ENCODE measurements around the gene OPCML.

Gene OPCML

GRCh38 chr11:133215596-133216230 is 316.6 kb downstream of the OPCML start:
- Histone ChIP-seq H3K9ac (ENCODE audit: low read length) (no peak overlapping the region), H3K36me3 (ENCODE audit: control insufficient read depth, insufficient read depth, low read length) (no peaks in the 10 kb centered on the region), H3K27ac (ENCODE audit: low read depth, low read length) (no peak overlapping the region), H3K27me3 (ENCODE audit: control insufficient read depth, insufficient read depth, low read length) (no peaks in the 10 kb centered on the region), H3K4me1 (ENCODE audit: control insufficient read depth, insufficient read depth, low read length) (no peaks in the 10 kb centered on the region), H3K9me3 (ENCODE audit: control insufficient read depth, insufficient read depth, low read depth, low read length) (no peaks in the 10 kb centered on the region), H3K4me3 (ENCODE audit: low read depth, low read length) (no peak overlapping the region)

- H3K27me3 ChIP-seq (ENCODE audit: control insufficient read depth, insufficient read depth, low read length), result no peaks in the 10 kb centered on the region
- H3K36me3 ChIP-seq (ENCODE audit: control insufficient read depth, insufficient read depth, low read length), result no peaks in the 10 kb centered on the region
- no peak overlapping the region for H3K4me3 ChIP-seq (ENCODE audit: low read depth, low read length)
- no peak overlapping the region for H3K9ac ChIP-seq (ENCODE audit: low read length)
- H3K4me1 ChIP-seq (ENCODE audit: control insufficient read depth, insufficient read depth, low read length), result no peaks in the 10 kb centered on the region
- no peak overlapping the region for H3K27ac ChIP-seq (ENCODE audit: low read depth, low read length)
- no peaks in the 10 kb centered on the region for H3K9me3 ChIP-seq (ENCODE audit: control insufficient read depth, insufficient read depth, low read depth, low read length)
Observed at GRCh38 chr11:133214646-133215045, 317.7 kb downstream of the OPCML start.

- H3K4me3 ChIP-seq (ENCODE audit: low read depth, low read length), result no peak overlapping the region
- H3K27me3 ChIP-seq (ENCODE audit: control insufficient read depth, insufficient read depth, low read length), result no peaks in the 10 kb centered on the region
- H3K9me3 ChIP-seq (ENCODE audit: control insufficient read depth, insufficient read depth, low read depth, low read length), result no peaks in the 10 kb centered on the region
- no peak overlapping the region for H3K27ac ChIP-seq (ENCODE audit: low read depth, low read length)
- no peaks in the 10 kb centered on the region for H3K4me1 ChIP-seq (ENCODE audit: control insufficient read depth, insufficient read depth, low read length)
- H3K36me3 ChIP-seq (ENCODE audit: control insufficient read depth, insufficient read depth, low read length), result no peaks in the 10 kb centered on the region
- H3K9ac ChIP-seq (ENCODE audit: low read length), result no peak overlapping the region
Observed at GRCh38 chr11:133212201-133212600, 320.1 kb downstream of the OPCML start.

- no peaks in the 10 kb centered on the region for H3K4me1 ChIP-seq (ENCODE audit: control insufficient read depth, insufficient read depth, low read length)
- H3K9ac ChIP-seq (ENCODE audit: low read length), result no peak overlapping the region
- no peaks in the 10 kb centered on the region for H3K36me3 ChIP-seq (ENCODE audit: control insufficient read depth, insufficient read depth, low read length)
- H3K27ac ChIP-seq (ENCODE audit: low read depth, low read length), result no peak overlapping the region
- H3K9me3 ChIP-seq (ENCODE audit: control insufficient read depth, insufficient read depth, low read depth, low read length), result no peaks in the 10 kb centered on the region
- no peaks in the 10 kb centered on the region for H3K27me3 ChIP-seq (ENCODE audit: control insufficient read depth, insufficient read depth, low read length)
- H3K4me3 ChIP-seq (ENCODE audit: low read depth, low read length), result no peak overlapping the region
Observed at GRCh38 chr11:133207995-133208394, 324.3 kb downstream of the OPCML start.

GRCh38 chr11:133206313-133207005 is 325.8 kb downstream of the OPCML start:
- H3K27me3 ChIP-seq (ENCODE audit: control insufficient read depth, insufficient read depth, low read length), result no peaks in the 10 kb centered on the region
- H3K4me3 ChIP-seq (ENCODE audit: low read depth, low read length), result no peak overlapping the region
- H3K27ac ChIP-seq (ENCODE audit: low read depth, low read length), result no peak overlapping the region
- H3K9ac ChIP-seq (ENCODE audit: low read length), result no peak overlapping the region
- no peaks in the 10 kb centered on the region for H3K36me3 ChIP-seq (ENCODE audit: control insufficient read depth, insufficient read depth, low read length)
- no peaks in the 10 kb centered on the region for H3K4me1 ChIP-seq (ENCODE audit: control insufficient read depth, insufficient read depth, low read length)
- no peaks in the 10 kb centered on the region for H3K9me3 ChIP-seq (ENCODE audit: control insufficient read depth, insufficient read depth, low read depth, low read length)

- Histone ChIP-seq H3K9ac (ENCODE audit: low read length) (no peak overlapping the region), H3K4me3 (ENCODE audit: low read depth, low read length) (no peak overlapping the region), H3K27me3 (ENCODE audit: control insufficient read depth, insufficient read depth, low read length) (no peaks in the 10 kb centered on the region), H3K36me3 (ENCODE audit: control insufficient read depth, insufficient read depth, low read length) (no peaks in the 10 kb centered on the region), H3K27ac (ENCODE audit: low read depth, low read length) (no peak overlapping the region), H3K9me3 (ENCODE audit: control insufficient read depth, insufficient read depth, low read depth, low read length) (no peaks in the 10 kb centered on the region), H3K4me1 (ENCODE audit: control insufficient read depth, insufficient read depth, low read length) (no peaks in the 10 kb centered on the region)
Observed at GRCh38 chr11:133204158-133204557, 328.1 kb downstream of the OPCML start.

GRCh38 chr11:133202816-133203215 is 329.5 kb downstream of the OPCML start:
- Histone ChIP-seq H3K9ac (ENCODE audit: low read length) (no peak overlapping the region), H3K27me3 (ENCODE audit: control insufficient read depth, insufficient read depth, low read length) (no peaks in the 10 kb centered on the region), H3K9me3 (ENCODE audit: control insufficient read depth, insufficient read depth, low read depth, low read length) (no peaks in the 10 kb centered on the region), H3K27ac (ENCODE audit: low read depth, low read length) (no peak overlapping the region), H3K36me3 (ENCODE audit: control insufficient read depth, insufficient read depth, low read length) (no peaks in the 10 kb centered on the region), H3K4me3 (ENCODE audit: low read depth, low read length) (no peak overlapping the region), H3K4me1 (ENCODE audit: control insufficient read depth, insufficient read depth, low read length) (no peaks in the 10 kb centered on the region)

- no peaks in the 10 kb centered on the region for H3K9me3 ChIP-seq (ENCODE audit: control insufficient read depth, insufficient read depth, low read depth, low read length)
- H3K9ac ChIP-seq (ENCODE audit: low read length), result no peak overlapping the region
- H3K27ac ChIP-seq (ENCODE audit: low read depth, low read length), result no peak overlapping the region
- H3K4me1 ChIP-seq (ENCODE audit: control insufficient read depth, insufficient read depth, low read length), result no peaks in the 10 kb centered on the region
- no peak overlapping the region for H3K4me3 ChIP-seq (ENCODE audit: low read depth, low read length)
- no peaks in the 10 kb centered on the region for H3K27me3 ChIP-seq (ENCODE audit: control insufficient read depth, insufficient read depth, low read length)
- no peaks in the 10 kb centered on the region for H3K36me3 ChIP-seq (ENCODE audit: control insufficient read depth, insufficient read depth, low read length)
Observed at GRCh38 chr11:133198438-133198837, 333.9 kb downstream of the OPCML start.

GRCh38 chr11:133197425-133197824 is 334.9 kb downstream of the OPCML start:
- no peaks in the 10 kb centered on the region for H3K27me3 ChIP-seq (ENCODE audit: control insufficient read depth, insufficient read depth, low read length)
- no peaks in the 10 kb centered on the region for H3K4me1 ChIP-seq (ENCODE audit: control insufficient read depth, insufficient read depth, low read length)
- no peak overlapping the region for H3K4me3 ChIP-seq (ENCODE audit: low read depth, low read length)
- H3K36me3 ChIP-seq (ENCODE audit: control insufficient read depth, insufficient read depth, low read length), result no peaks in the 10 kb centered on the region
- no peaks in the 10 kb centered on the region for H3K9me3 ChIP-seq (ENCODE audit: control insufficient read depth, insufficient read depth, low read depth, low read length)
- no peak overlapping the region for H3K9ac ChIP-seq (ENCODE audit: low read length)
- no peak overlapping the region for H3K27ac ChIP-seq (ENCODE audit: low read depth, low read length)

GRCh38 chr11:133191931-133192330 is 340.4 kb downstream of the OPCML start:
- no peaks in the 10 kb centered on the region for H3K36me3 ChIP-seq (ENCODE audit: control insufficient read depth, insufficient read depth, low read length)
- H3K9ac ChIP-seq (ENCODE audit: low read length), result no peak overlapping the region
- no peaks in the 10 kb centered on the region for H3K27me3 ChIP-seq (ENCODE audit: control insufficient read depth, insufficient read depth, low read length)
- no peaks in the 10 kb centered on the region for H3K4me1 ChIP-seq (ENCODE audit: control insufficient read depth, insufficient read depth, low read length)
- H3K27ac ChIP-seq (ENCODE audit: low read depth, low read length), result no peak overlapping the region
- no peaks in the 10 kb centered on the region for H3K9me3 ChIP-seq (ENCODE audit: control insufficient read depth, insufficient read depth, low read depth, low read length)
- no peak overlapping the region for H3K4me3 ChIP-seq (ENCODE audit: low read depth, low read length)

- Histone ChIP-seq H3K27me3 (ENCODE audit: control insufficient read depth, insufficient read depth, low read length) (no peaks in the 10 kb centered on the region), H3K36me3 (ENCODE audit: control insufficient read depth, insufficient read depth, low read length) (no peaks in the 10 kb centered on the region)
Observed at GRCh38 chr11:133181667-133182066, 350.6 kb downstream of the OPCML start.

More at GRCh38 chr11:133181667-133182066, 350.6 kb downstream of the OPCML start:
- Histone ChIP-seq H3K4me3 (ENCODE audit: low read depth, low read length) (no peak overlapping the region), H3K4me1 (ENCODE audit: control insufficient read depth, insufficient read depth, low read length) (no peaks in the 10 kb centered on the region), H3K27ac (ENCODE audit: low read depth, low read length) (no peak overlapping the region), H3K9ac (ENCODE audit: low read length) (no peak overlapping the region), H3K9me3 (ENCODE audit: control insufficient read depth, insufficient read depth, low read depth, low read length) (no peaks in the 10 kb centered on the region)
